Activated CD8-positive, alpha-beta memory T cell treated with anti-CD3 and anti-CD28 coated beads, Interleukin-2, amount 50 U/mL, for 48 hours (primary cell): ENCODE data around the gene LTBP1.

Experiments used
- DNase-seq: peaks from one replicate; pipeline ENCODE4 v3.0.0-alpha.2; 2020

Gene LTBP1

DNA sequence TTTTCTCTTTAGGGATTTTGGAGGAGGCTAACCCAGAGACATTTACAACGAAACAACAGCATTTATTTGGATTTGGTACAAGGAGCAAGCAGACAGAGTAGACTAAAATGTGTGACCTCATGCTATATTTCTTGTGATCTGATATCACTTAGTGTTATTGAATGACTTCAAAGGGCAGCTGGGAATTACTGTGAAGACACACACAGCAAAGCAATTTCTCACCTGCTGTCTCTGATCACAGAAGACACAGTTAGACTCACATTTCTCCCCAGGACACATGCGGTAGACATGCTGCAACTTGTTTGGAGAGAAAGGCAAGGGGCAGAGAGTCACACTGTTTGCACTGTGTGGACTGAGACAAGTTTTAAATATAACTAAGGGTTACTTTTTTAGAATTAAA is 67.5 kb downstream of the LTBP1 start:
- DNase-seq = no peak

DNA sequence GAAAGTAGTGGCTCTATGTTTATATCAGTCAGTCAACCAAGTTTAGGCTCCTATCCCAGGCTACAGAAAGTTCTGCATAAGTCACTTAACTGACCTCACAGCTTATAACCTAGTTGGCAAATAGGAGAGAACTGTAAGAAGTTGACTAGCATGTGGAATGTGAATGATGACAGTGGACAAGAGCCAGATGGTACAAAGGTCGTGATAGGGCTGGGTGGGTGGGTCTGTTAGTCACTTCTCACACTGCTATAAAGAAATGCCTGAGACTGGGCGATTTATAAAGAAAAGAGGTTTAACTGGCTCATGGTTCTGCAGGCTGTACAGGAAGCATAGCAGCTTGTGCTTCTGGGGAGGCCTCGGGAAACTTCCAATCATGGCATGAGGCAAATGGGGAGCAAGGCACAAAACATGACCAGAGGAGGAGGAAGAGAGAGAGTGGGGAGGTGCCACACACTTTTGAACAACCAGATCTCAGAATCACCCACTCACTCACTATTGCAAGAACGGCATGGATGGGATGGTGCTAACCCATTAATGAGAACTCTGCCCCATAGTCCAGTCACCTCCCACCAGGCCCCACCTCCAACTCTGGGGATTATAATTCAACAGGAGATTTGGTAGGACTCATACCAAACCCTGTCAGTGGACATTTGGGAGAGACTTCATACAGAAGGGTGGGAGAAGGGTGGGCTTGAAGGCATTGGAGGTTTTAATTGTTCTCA is 68.8 kb downstream of the LTBP1 start:
- no peak for DNase-seq

DNA sequence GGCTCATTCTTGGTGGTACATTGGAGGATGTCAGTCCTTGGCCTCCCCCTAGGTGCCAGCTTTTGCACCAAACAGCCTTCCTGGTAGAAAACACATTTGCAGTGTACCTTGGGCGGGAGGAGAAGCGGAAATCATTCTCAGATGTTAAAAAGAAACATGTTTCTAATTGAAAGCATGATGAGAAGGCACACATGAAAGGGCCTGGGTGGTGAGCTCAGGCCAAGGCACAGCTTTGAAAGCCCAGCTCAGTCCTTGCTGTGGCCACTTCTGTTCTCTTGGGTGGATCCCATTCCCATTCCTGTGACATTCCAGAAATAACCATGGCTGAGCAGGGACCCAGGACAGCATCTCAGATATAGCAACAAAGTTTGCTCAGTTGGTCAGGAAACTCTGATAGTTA is 71.5 kb downstream of the LTBP1 start:
- no peak for DNase-seq

DNA sequence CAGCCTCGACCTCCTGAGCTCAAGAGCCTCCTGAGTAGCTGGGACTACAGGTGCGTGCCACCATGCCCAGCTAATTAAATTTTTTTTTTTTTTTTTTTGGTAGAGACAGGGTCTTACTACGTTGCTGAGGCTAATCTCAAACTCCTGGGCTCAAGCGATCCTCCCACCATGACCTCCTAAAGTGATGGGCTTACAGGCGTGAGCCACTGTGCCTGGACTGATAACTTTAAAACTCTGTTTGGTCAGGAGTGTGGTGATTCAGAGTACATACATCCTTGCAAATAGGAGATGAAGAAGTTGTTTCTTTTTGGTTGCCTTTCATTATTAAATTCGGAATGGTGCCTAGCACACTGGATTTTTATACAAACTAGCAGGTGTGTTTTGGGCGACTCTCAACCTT is 73.0 kb downstream of the LTBP1 start:
- no peak for DNase-seq

DNA sequence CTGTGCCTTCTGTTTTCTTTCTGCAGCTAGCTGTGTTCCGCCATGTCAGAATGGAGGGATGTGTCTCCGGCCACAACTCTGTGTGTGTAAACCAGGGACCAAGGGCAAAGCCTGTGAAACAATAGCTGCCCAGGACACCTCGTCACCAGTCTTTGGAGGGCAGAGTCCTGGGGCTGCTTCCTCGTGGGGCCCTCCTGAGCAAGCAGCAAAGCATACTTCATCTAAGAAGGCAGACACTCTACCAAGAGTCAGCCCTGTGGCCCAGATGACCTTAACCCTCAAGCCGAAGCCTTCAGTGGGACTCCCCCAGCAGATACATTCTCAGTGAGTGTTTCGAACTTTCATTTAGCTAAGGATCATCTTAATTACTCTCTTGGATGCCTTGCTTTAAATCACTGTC is 74.1 kb downstream of the LTBP1 start:
- DNase-seq = no peak

DNA sequence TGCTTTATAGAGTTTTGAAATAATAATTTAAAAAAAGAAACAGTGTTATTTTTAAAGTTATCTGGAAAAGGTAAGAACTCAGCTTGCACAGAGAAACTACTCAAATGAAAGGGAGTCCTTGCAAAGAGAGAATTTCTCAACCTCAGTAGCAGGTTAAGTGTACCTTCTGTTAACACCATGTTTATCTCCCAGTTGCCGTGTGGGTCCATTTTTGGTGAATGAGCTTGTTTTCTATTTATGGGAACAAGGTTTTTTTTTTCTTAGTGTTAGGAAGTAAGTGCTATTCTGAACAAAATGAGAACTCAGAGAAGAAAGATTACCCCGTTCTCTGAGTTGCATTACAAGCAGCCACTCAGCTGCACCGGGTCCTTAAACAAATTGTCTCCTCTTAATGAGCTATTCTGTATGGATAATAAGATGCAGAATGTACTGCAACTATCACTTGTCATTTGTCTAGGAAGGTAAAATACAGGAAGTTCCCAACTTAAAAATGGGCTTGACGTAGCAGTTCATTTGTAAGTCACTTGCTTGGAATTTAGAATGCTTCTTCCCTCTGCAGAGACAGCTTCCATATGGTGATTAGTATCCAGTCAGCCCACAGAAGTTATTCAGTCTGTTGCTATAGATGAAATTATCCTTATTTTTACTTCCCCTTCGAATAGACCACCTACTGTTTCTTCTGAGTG is 74.9 kb downstream of the LTBP1 start:
- no peak for DNase-seq

DNA sequence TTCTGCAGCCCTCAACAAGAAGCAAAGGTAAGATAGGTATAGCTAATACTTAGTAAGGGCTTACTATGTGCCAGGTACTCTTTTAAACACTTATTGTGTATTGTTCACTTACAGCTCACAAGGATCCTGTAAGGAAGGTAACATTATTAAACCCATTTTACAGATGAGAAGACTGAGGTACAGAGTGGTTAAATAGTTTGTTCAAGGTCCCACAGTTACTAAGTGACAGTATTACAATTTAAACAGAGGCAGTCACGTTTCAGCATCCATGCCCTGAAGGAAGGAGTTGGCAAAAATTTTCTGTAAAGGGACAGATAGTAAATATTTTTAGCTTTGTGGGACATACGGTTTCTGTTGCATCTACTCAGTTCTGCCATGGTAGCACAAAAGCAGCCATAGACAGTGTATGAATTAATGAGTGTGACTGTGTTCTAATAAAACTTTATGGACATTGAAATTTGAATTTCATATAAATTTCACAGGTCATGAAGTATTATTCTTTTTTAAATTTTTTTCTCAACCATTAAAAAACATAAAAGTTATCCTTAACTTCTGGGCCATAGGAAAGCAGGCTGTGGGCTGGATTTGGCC is 75.7 kb downstream of the LTBP1 start:
- DNase-seq = no peak

DNA sequence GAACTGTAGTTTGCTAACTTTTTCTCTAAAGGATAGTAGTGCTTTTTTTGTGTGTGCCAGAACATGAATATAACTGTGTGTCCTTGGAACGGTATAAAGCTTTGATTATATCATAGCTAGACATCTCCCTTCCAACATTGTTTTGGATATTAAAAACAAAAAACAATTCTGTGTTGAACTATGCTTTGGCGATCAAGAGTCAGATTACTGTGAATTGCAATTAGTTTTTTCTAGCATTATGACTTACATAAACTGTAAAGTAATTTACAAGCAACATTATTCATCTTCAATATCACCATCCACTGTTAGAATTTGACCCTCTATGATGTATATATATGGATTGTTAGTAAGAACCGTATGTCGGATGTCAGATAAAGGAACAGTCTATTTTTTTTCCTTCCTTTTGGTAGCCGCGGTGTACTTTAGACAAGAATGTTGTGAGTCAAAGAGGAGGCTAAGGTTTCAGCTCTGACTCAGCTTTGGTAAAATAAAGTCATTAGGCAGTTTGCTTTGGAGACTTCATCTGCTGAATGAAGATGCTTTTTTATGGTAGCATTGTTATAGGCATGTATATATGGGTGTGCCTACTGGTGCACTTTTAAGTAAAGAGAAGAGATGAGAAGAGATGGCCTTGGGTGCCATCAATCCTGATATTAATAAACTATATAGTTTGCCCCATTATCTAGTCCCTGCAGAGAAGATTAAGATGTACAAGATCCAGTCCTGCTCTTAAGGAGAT is 76.4 kb downstream of the LTBP1 start:
- DNase-seq = no peak

DNA sequence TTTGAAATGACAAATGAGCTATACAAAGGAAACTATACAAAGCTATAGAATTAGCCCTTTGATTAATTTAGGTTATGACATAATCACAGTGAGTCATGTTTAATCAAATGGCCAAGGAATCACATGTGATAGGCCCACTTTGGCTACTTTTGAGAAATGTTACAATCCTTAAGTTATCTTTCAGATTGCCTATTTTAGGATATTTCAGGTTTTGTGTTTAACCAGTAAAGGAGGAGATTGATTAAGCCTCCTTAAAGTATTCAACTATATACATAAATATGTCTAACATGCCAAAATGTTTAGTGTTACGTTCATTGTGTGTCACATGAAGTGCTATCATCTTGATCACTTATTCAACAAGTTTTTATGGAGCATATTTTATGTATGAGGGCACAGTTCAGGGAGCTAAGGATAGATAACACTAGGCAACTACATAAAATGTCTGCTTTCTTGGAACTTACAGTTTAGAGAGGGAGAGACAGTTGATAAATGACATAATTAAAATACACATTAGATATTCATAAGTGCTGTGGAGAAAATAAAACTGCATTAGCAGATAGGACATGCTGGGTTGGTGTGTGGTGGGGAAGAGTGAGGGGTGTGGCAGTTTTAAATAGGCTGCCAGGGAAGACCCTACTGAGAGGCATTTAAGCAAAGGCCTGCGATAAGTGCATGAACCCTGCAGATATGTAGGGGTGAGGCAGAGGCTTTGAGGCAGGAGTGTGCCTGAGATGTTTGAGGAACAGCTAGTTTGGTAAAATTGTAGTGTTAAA is 77.2 kb downstream of the LTBP1 start:
- no peak for DNase-seq

DNA sequence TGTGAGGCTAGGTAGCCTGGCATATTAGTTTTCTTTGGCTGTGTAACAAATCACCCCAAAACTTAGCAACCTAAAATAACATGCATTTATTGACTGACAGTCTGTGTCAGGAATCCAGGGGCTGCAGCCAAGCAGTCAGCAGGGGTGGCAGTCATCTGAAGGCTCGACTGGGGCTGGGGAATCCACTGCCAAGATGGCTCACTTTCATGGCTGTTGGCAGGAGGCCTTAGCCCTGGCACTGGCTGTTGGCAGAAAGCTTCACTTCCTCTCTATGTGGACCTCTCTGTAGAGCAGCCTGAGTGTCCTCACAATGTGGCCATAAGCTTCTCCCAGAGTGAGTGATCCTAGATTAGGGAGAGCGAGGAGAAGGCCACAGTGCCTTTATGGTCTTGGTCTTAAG is 78.0 kb downstream of the LTBP1 start:
- DNase-seq = no peak

DNA sequence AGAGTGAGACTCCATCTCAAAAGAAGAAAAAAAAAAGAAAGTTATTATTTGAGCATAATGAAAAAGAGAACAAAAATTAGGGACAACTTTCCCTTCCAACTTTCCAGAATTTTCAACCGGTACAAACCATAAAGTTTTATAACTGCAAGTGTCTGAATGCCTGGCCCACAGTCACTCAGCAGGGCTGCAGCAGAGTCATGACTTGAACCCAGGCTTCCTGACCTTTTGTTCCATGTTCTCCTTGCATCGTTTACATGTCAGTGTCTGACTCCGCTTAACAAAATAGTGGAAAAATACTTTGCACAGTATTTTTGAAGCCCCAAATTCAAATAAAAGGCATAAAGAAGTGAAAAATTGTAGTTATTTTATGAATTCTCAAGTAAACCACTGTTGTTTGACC is 82.7 kb downstream of the LTBP1 start:
- DNase-seq = no peak

DNA sequence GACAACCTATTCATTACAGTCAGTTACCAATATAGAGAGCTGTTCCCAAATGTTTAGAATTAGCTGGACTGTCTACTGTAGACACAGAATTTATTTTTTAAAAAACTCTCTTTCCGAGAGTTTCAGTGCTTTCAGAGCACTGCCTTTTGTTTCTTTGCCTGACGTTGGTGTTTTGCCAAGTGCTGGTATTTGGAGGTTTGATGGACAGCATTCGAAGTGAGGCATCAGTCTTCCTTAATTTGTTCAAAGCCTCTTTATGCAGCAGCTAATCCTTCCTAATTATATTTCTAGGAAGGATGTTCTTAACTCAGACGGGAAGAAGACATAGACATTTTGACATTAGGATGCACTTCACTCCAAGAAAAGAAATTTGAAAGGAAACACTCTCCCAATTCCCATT is 83.2 kb downstream of the LTBP1 start:
- no peak for DNase-seq

DNA sequence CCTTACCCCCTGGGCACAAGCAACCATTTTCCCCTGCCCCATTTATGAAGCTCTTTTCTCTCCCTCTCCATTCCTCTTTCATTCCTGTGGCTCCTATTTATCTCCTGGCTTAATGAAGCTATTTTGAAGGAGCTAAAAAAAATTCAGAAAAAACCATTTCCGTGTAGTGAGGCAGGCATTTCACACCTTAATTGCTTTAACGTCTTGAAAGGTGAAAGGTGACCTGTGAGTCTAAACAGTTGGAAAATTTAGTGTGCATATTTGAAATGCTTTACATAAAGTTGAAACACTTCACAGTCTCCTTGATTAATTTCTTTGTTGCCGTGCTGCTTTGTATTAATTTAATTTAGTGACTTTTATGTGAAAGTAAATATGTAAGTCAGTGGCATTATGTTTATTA is 83.6 kb downstream of the LTBP1 start:
- DNase-seq = no peak

DNA sequence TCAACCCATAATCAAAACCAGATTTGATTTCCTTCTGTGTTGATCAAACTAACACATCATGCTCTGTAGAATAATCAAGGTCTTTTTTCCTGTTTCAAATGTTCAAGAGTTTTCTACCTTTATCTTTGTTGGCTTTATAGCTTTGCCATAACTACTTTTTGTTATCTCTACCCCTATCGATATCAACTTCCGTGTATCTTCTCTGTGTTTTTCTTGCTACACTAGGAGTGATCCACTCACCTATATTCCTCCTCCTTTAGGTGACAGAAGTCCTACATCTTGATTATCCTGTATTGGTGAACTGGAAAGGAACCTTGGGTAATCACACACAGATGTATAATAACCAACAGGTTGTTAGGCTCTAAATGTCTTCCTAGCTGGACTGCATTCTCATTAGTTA is 85.5 kb downstream of the LTBP1 start:
- no peak for DNase-seq

DNA sequence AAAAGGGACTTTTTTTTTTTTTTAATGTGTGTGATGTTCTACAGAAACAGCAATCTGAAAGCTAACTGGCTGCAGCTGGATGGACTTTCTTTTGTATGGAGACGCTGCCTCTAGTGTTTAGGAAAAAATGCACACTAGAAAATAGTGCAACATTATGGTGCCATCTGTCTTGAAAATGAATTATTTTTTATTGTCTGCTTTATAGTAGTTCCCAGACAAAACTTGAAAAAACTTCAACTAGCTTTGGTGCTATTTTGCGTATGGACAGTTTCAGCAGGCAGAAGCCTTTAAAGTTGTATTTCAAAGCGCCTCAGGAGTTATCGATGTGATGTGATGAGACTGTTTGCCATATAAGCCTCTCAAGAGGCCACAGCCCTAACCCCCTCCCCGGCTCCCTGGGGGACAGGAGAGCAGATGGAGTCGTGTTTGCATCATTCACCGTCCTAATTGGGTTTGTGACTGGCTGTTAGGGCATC is 86.9 kb downstream of the LTBP1 start:
- DNase-seq = no peak

DNA sequence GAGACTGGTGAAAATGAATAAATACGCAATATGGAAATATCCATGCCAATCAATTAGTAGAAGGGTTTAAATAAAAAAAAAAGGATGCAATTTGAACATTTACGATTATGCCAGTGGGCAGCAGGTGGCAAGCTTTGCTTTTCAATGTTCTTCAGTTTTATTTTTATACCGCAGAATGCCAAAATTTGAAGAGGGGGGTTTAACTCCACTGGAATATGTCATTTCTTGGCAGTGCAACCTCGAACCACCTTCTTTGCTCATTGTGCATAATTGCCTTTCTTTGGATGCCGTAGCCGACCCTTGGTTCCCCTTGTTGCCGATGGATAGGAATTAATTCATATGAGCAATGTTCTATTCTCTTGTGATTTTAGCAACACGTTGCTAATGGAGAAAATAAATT is 88.0 kb downstream of the LTBP1 start:
- DNase-seq = no peak

DNA sequence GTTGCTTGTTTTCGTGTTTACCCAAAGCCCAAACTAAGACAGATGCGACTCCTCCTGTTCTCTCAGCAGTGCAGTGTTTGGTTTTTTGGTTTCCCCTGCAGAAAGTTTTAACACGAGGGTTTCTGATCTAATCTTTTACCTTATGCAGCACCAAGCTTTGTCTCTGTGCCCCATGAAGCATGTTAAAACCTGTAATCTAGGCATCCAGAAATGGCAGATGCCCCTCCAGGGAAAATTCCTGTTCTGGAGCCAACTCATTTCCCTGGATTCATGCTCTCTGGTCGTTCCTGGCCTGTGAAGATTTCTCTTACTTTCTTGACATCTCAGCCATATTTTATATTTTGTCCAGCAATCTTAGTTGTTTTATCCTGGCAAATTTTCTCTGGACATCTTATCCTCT is 91.5 kb downstream of the LTBP1 start:
- no peak for DNase-seq

DNA sequence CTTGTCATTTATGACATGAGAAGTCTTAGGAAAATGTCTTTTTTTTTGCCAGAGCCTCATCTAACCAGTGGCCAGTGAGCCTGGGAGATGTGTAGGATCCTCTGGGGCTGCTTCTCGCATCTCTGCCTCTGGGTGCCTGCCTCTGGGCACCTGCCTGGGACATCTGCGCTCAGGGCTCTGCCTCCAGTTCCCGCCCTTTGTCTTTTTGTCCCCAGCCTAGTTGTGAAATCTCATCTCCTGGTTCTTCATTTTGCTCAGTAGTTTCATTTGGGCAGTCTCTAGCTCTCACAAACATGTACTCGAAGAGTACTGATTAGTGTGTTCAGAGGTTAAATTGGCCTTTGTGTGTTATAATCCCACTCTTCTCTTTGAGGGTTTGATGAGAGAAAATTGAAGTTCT is 92.0 kb downstream of the LTBP1 start:
- no peak for DNase-seq

DNA sequence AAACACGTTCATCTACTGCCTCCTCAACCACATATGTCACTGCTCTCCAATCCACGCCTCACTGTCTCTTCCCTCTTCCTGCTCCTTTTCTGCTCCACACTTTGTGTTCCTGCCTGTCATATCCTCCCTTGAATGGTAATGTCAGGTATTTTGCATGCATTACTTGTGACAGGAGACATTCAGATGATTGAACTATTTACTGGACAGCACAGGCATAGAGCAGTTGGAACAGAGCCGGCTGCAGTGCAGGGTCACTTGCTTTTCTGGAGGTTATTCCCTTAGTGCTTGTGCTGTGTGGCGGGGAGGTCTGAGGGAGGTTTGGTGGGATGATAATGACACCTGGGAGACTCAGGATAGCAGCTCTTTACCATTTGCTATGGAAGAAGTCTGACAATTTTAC is 93.8 kb downstream of the LTBP1 start:
- DNase-seq = no peak

DNA sequence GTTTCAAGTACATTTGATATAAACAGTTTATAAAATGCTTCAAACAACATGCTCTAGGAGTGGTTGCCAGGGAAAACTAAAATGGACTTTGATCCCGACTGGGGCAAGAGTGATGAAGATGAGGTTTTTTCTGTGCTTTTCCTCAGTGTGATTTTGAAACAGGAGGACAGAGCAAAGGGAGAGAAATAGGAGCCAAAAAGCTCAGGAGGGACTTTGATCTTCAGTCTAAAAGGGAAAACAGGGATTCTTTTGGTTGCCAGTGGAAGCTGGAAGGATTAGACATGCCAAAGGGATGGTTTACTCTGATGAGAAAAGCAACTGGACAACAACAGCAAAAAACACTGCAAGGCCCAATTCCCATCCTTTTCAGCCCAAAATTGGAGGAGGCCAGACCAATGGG is 95.5 kb downstream of the LTBP1 start:
- no peak for DNase-seq

DNA sequence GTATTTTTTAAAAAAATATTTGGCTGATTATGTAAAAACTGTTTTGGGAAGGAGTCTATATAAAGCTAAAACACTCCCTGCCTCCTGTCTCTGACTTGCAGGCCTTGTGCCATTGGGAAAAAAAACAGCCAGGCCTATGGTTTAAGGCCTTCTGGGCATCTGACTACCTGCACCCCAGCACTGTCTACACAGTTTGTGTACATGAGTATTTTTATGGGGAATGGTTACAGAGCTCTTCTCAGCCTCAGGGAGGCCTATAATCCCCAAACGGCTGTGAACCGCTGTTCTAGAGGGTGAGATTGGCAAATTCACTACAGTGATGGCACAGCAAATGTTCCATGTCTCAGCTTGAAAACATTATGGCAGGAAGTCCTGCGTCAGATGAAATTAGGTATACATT is 96.1 kb downstream of the LTBP1 start:
- no peak for DNase-seq

DNA sequence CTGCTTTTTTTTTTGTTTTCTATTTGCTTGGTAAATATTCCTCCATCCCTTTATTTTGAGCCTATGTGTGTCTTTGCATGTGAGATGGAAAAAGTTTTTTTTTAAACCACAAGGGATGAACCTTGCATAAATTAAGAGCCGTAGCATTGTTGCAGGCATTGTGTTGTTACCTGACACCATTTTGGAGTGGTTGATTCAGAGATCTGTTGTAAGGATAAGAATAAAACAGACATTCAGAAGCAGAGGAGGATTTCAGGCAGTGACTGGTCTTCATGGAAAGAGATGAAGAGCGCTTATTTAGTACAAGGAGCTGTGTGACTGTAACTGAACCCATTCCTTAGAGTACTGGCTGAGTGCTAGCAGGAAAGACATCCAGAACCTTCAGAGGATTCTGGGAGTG is 101.2 kb downstream of the LTBP1 start:
- DNase-seq = no peak
